SK-N-SH (cell line): Measurements from ENCODE around the gene WBP1L. TPM values are rescaled to one million over a fixed set of nuclear protein-coding genes. Genes with fewer than 3 reads are reported as not detected.

Source experiments
- CTCF ChIA-PET: fragments of 300-600, 350-600 bp; formaldehyde crosslinking; extraction: SDS; loops from one replicate; lab custom pipeline; 2021; lab: Yijun Ruan, JAX
- POLR2A ChIA-PET: fragments of 350-600 bp; sonication (Branson Sonifier 250); formaldehyde crosslinking; extraction: SDS; loops from one replicate; lab custom pipeline; 2020; ENCODE audit warnings: antibody characterized with exemption, inconsistent platforms; lab: Yijun Ruan, JAX
- DNase-seq: peaks from one replicate; pipeline ENCODE4 v3.0.0; 2012
- H2AFZ ChIP-seq: fragments of 200-600 bp; sonication (generic); 2 replicates; pipeline ENCODE4 v1.8.1; 2016; ENCODE audit warnings: antibody characterized with exemption, mild to moderate bottlenecking, low read depth
- H3F3A ChIP-seq: fragments of 200-600 bp; sonication (generic); replicated peaks from 2 replicates; pipeline ENCODE3; 2016; ENCODE audit warnings: antibody characterized with exemption, mild to moderate bottlenecking; ENCODE audit not compliant: insufficient read depth
- H3K27ac ChIP-seq, 2 experiments: fragments of 200-500 bp in 1 of 2; fragments of 200-600 bp in 1 of 2; sonication (Bioruptor generic) in 1 of 2; sonication (generic), shearing (Covaris generic) in 1 of 2; 2 replicates each; pipeline versions ENCODE4 v1.5.1 to v1.6.1; 2014 to 2016; ENCODE audit warnings: low read depth in 2 of 2, inconsistent platforms in 1 of 2, low read length in 1 of 2, mild to moderate bottlenecking in 1 of 2, mixed read lengths in 1 of 2
- H3K27me3 ChIP-seq: fragments of 200-600 bp; sonication (generic), shearing (Covaris generic); 2 replicates; pipeline ENCODE4 v1.6.1; 2016; ENCODE audit warnings: mixed run types; ENCODE audit not compliant: insufficient read depth
- H3K36me3 ChIP-seq, 2 experiments: fragments of 200-500 bp in 1 of 2; fragments of 200-600 bp in 1 of 2; sonication (Bioruptor generic) in 1 of 2; sonication (generic) in 1 of 2; replicated peaks in 1 of 2; 2 replicates each; pipeline versions ENCODE3 to v1.5.1; 2014 to 2016; ENCODE audit warnings: low read length in 1 of 2, mild to moderate bottlenecking in 1 of 2; ENCODE audit not compliant: insufficient read depth in 2 of 2, control insufficient read depth in 1 of 2
- H3K4me1 ChIP-seq, 2 experiments: fragments of 200-500 bp in 1 of 2; fragments of 200-600 bp in 1 of 2; sonication (Bioruptor generic) in 1 of 2; sonication (generic), shearing (Covaris generic) in 1 of 2; 2 replicates each; pipeline versions ENCODE4 v1.5.1 to v1.6.1; 2014 to 2016; ENCODE audit warnings: low read depth in 1 of 2, low read length in 1 of 2, mixed run types in 1 of 2; ENCODE audit not compliant: insufficient read depth in 2 of 2, control insufficient read depth in 1 of 2
- H3K4me2 ChIP-seq: fragments of 200-600 bp; sonication (generic), shearing (Covaris generic); 2 replicates; pipeline ENCODE4 v1.6.1; 2017; ENCODE audit warnings: mixed run types
- H3K4me3 ChIP-seq, 2 experiments: fragments of 200-500 bp in 1 of 2; fragments of 200-600 bp in 1 of 2; sonication (Bioruptor generic) in 1 of 2; sonication (generic), shearing (Covaris generic) in 1 of 2; 2 replicates each; pipeline versions ENCODE4 v1.5.1 to v1.8.1; 2014 to 2016; ENCODE audit warnings: low read depth in 2 of 2, inconsistent platforms in 1 of 2, low read length in 1 of 2, mild to moderate bottlenecking in 1 of 2, mixed read lengths in 1 of 2, moderate library complexity in 1 of 2
- H3K79me2 ChIP-seq: fragments of 200-600 bp; sonication (generic); 2 replicates; pipeline ENCODE4 v1.8.1; 2017; ENCODE audit warnings: mild to moderate bottlenecking; ENCODE audit not compliant: insufficient read depth
- H3K9ac ChIP-seq: fragments of 200-600 bp; sonication (generic); 2 replicates; pipeline ENCODE4 v1.6.1; 2017; ENCODE audit warnings: mixed run types
- H3K9me2 ChIP-seq: fragments of 200-600 bp; sonication (generic); 2 replicates; pipeline ENCODE4 v1.6.1; 2017; ENCODE audit warnings: mixed run types
- H3K9me3 ChIP-seq: fragments of 200-600 bp; sonication (generic); 2 replicates; pipeline ENCODE4 v1.6.1; 2017; ENCODE audit warnings: mixed run types, mild to moderate bottlenecking, moderate library complexity
- H4K20me1 ChIP-seq: fragments of 200-600 bp; sonication (generic); 2 replicates; pipeline ENCODE4 v1.6.1; 2017; ENCODE audit warnings: mild to moderate bottlenecking, mixed run types; ENCODE audit not compliant: insufficient read depth
- CHD2 ChIP-seq: fragments of 150-350 bp; IDR thresholded peaks from 2 replicates; pipeline ENCODE4 v1.6.1; 2018; ENCODE audit warnings: low read length; ENCODE audit not compliant: partially characterized antibody
- EP300 ChIP-seq, 2 experiments: IDR thresholded peaks; 2 replicates each; pipeline versions ENCODE4 v1.4.0 to v1.6.1; 2012; ENCODE audit warnings: borderline replicate concordance in 1 of 2, low read depth in 1 of 2, low read length in 1 of 2
- FOSL2 ChIP-seq: IDR thresholded peaks from 2 replicates; pipeline ENCODE4 v1.4.0; 2012; ENCODE audit warnings: low read depth, mild to moderate bottlenecking, moderate library complexity, borderline replicate concordance
- FOXJ3 ChIP-seq: sonication (generic); formaldehyde crosslinking; IDR thresholded peaks from 2 replicates; pipeline ENCODE4 v1.5.1; 2020; ENCODE audit warnings: mild to moderate bottlenecking, missing genetic modification reagents
- FOXM1 ChIP-seq: IDR thresholded peaks from 2 replicates; pipeline ENCODE4 v1.4.0; 2012; ENCODE audit warnings: low read depth, mild to moderate bottlenecking
- IRF3 ChIP-seq: fragments of 150-350 bp; IDR thresholded peaks from 2 replicates; pipeline ENCODE4 v1.6.1; 2016; ENCODE audit warnings: mild to moderate bottlenecking, low read depth, low read length
- MXI1 ChIP-seq: IDR thresholded peaks from 2 replicates; pipeline ENCODE4 v1.6.1; 2012; ENCODE audit warnings: mild to moderate bottlenecking, low read depth, low read length, improper control_type of control experiment
- NFIC ChIP-seq: IDR thresholded peaks from 2 replicates; pipeline ENCODE4 v1.4.0; 2012; ENCODE audit warnings: borderline replicate concordance
- NRF1 ChIP-seq: IDR thresholded peaks from 2 replicates; pipeline ENCODE4 v1.6.1; 2012; ENCODE audit warnings: low read depth, mild to moderate bottlenecking, low read length
- PBX3 ChIP-seq: IDR thresholded peaks from 2 replicates; pipeline ENCODE4; 2012
- REST ChIP-seq: IDR thresholded peaks from 2 replicates; pipeline ENCODE4 v1.6.1; 2012; ENCODE audit warnings: mild to moderate bottlenecking, low read depth, low read length, moderate library complexity
- RFX5 ChIP-seq: IDR thresholded peaks from 2 replicates; pipeline ENCODE4 v1.6.1; 2012; ENCODE audit warnings: mild to moderate bottlenecking, improper control_type of control experiment, low read length
- SIN3A ChIP-seq: IDR thresholded peaks from 2 replicates; pipeline ENCODE4 v1.6.1; 2012; ENCODE audit warnings: low read depth, mild to moderate bottlenecking, low read length, moderate library complexity, borderline replicate concordance
- SMC3 ChIP-seq: IDR thresholded peaks from 2 replicates; pipeline ENCODE4 v1.6.1; 2012; ENCODE audit warnings: low read depth, low read length, improper control_type of control experiment
- USF1 ChIP-seq: IDR thresholded peaks from 2 replicates; pipeline ENCODE4 v1.4.0; 2012; ENCODE audit warnings: low read depth, borderline replicate concordance
- USF2 ChIP-seq: fragments of 150-350 bp; IDR thresholded peaks from 2 replicates; pipeline ENCODE4 v1.6.1; 2017; ENCODE audit warnings: antibody characterized with exemption, low read length, low read depth, borderline replicate concordance
- ZBTB33 ChIP-seq: IDR thresholded peaks from 2 replicates; pipeline ENCODE4 v1.4.0; 2012; ENCODE audit warnings: low read depth, borderline replicate concordance
- WGBS: methylation state at CpG from one replicate; pipeline ENCODE4 v1.1.6; 2017; ENCODE audit warnings: low lambda C conversion rate; 5-methylcytosine and 5-hydroxymethylcytosine counted together
- polyA plus RNA-seq, 3 experiments: library from polyadenylated mRNA; depleted of rRNA; stranded (reverse); fragments of >200 nt; gene quantifications; 2 replicates each; pipeline ENCODE4 v1.2.3, GENCODE V29; 2012

WBP1L gene
- polyA plus RNA-seq, 1 of the 3 experiments (the other 2 are of a cell fraction) = 22.8 TPM

GRCh38 chr10:102817175-102817574, 73.4 kb downstream of the WBP1L start:
- 98% methylated on average over 4 of the region's 4 CpGs for WGBS

More at GRCh38 chr10:102817175-102817574, 73.4 kb downstream of the WBP1L start:
- no peak overlapping the region for H3K9ac ChIP-seq
- H3K79me2 ChIP-seq = no peaks in the 10 kb centered on the region
- no peaks in the 10 kb centered on the region for H3K9me3 ChIP-seq
- no peaks in the 10 kb centered on the region for H4K20me1 ChIP-seq
- no peak overlapping the region for H2AFZ ChIP-seq
- no peak overlapping the region for H3K4me3 ChIP-seq
- DNase-seq = no peak
- H3K36me3 ChIP-seq = peaks cover 9 to 32% of the 10 kb centered on the region in 2 experiments
- ChIA-PET CTCF (no interaction called here), POLR2A (no interaction called here)
- no peaks in the 10 kb centered on the region for H3K27me3 ChIP-seq
- no peaks in the 10 kb centered on the region for H3K9me2 ChIP-seq
- H3K4me2 ChIP-seq = no peak overlapping the region
- peaks cover 18% of the 10 kb centered on the region for H3F3A ChIP-seq
- H3K4me1 ChIP-seq = peaks cover 0 to 8% of the 10 kb centered on the region in 2 experiments; a peak in 2 of 4 replicates
- H3K27ac ChIP-seq = no peak overlapping the region
- TF ChIP-seq NRF1 (no peak), IRF3 (no peak), PBX3 (no peak), NFIC (no peak), EP300 (IDR thresholded peaks at IDR 0.05; ENCODE audit: borderline replicate concordance in 1 of 2, low read depth in 1 of 2, low read length in 1 of 2) (no peak), CHD2 (no peak), SMC3 (no peak), FOXJ3 (CRISPR knock-in tag) (no peak), ZBTB33 (no peak), REST (no peak), FOSL2 (no peak), MXI1 (no peak), USF1 (no peak), FOXM1 (no peak), USF2 (no peak), RFX5 (no peak), SIN3A (no peak)
- TF ChIP-seq, all 33 proteins: peak for 0
